ENCODE measurements around the gene LRIG1. TPM values are rescaled to one million over a fixed set of nuclear protein-coding genes. Genes with fewer than 3 reads are reported as not detected.

The LRIG1 gene
- total and polyA plus RNA-seq, 2 donors from 2014 or later: 8.2 to 20.6 TPM

DNA sequence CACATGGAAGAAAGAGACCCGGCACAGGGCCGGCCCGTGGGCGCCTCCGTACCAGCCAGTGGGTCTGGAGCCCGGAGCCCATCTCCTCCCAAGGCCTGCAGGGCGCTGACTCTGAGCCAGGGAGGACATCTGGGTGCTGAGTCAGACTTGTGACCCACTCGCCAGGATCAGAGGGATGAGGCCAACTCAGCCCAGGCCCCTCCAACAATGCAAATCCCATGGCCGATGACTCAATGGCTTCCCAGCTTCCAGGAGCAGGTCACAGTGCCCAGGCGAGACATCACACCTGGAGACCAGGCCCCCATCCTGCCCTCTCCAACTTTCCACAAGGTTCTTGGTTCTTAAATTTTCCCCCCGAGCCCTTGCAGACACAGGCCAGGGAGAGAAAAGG is 95.1 kb downstream of the LRIG1 start:
- Histone ChIP-seq H3K4me3 (ENCODE audit: low read length in 3 of 3) (no peak overlapping the region), H3K27ac (ENCODE audit: low read depth in 2 of 2, low read length in 2 of 2) (no peak overlapping the region), H3K9me3 (ENCODE audit: control insufficient read depth in 2 of 3, insufficient read depth in 1 of 3, low read length in 3 of 3) (no peaks in the 10 kb centered on the region), H3K27me3 (ENCODE audit: control insufficient read depth, insufficient read depth, low read length) (no peaks in the 10 kb centered on the region), H3K36me3 (ENCODE audit: control insufficient read depth in 2 of 3, insufficient read depth in 3 of 3, low read length in 3 of 3) (peaks cover 0 to 8% (median 2%) of the 10 kb centered on the region in 3 donors), H3K4me1 (ENCODE audit: control insufficient read depth in 2 of 3, insufficient read depth in 2 of 3, low read depth in 1 of 3, low read length in 3 of 3) (no peaks in the 10 kb centered on the region), H3K9ac (ENCODE audit: low read length in 3 of 3) (no peak overlapping the region)
- DNase-seq (no peak), FAIRE-seq (no peak)
- intact Hi-C loops (cut with DNase I): loop anchor here (10.0 kb wide), 1 partner anchor 409 kb away; no protein-coding TSS in a partner anchor
- TF ChIP-seq, protein P1, sequence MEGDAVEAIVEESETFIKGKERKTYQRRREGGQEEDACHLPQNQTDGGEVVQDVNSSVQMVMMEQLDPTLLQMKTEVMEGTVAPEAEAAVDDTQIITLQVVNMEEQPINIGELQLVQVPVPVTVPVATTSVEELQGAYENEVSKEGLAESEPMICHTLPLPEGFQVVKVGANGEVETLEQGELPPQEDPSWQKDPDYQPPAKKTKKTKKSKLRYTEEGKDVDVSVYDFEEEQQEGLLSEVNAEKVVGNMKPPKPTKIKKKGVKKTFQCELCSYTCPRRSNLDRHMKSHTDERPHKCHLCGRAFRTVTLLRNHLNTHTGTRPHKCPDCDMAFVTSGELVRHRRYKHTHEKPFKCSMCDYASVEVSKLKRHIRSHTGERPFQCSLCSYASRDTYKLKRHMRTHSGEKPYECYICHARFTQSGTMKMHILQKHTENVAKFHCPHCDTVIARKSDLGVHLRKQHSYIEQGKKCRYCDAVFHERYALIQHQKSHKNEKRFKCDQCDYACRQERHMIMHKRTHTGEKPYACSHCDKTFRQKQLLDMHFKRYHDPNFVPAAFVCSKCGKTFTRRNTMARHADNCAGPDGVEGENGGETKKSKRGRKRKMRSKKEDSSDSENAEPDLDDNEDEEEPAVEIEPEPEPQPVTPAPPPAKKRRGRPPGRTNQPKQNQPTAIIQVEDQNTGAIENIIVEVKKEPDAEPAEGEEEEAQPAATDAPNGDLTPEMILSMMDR (IDR thresholded peaks at IDR 0.05; ENCODE audit: borderline replicate concordance, extremely low read depth, insufficient read depth): no peak

DNA sequence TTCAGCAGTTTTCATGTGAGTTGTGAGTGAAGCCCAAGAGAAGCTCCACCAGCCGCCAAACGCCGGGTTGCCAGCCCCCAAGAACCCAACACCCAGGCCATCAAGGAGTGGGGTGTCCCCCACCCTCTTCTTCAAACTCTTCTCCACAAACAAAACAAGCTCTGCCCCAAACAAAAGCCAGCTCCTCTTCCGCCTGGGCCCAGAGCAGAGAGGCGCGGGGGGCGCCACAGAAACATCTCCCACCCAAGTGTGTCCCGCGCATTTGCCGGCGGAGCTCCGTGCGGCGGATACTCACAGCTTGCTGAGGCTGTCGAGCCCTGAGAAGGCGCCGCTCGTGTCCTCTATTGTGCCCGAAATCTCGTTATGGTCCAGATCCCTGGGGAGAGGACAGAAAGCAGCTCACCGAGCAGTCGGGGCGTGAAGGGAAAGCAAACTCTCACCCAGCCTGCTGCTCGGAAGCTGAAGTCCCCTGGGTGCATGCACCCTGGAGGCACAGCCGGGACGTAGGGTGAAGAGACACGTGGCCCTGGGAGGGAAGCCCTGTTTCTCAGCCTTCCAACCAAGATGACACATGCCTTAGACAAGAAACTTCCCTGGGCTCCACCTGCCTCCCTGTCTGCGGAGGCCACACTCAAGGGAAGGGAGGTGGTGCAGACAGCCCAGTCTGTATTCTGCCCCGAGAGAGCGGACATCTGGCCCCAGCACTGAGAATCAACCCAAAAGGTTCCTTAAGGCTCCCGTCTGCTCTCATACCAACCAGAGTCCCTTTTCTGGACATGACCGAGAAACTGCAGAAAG is 95.7 kb downstream of the LRIG1 start:
- no peaks in the 10 kb centered on the region for H3K4me1 ChIP-seq (ENCODE audit: control insufficient read depth in 2 of 3, insufficient read depth in 2 of 3, low read depth in 1 of 3, low read length in 3 of 3)
- H3K36me3 ChIP-seq (ENCODE audit: control insufficient read depth in 2 of 3, insufficient read depth in 3 of 3, low read length in 3 of 3): peaks cover 0 to 8% (median 2%) of the 10 kb centered on the region in 3 donors
- DNase-seq (no peak), FAIRE-seq (no peak)
- TF ChIP-seq, protein P1 (IDR thresholded peaks at IDR 0.05; ENCODE audit: borderline replicate concordance, extremely low read depth, insufficient read depth): no peak
- no peaks in the 10 kb centered on the region for H3K27me3 ChIP-seq (ENCODE audit: control insufficient read depth, insufficient read depth, low read length)
- no peak overlapping the region for H3K4me3 ChIP-seq (ENCODE audit: low read length in 3 of 3)
- intact Hi-C loops (cut with DNase I): loop anchor here (10.0 kb wide), 1 partner anchor 410 kb away; no protein-coding TSS in a partner anchor
- no peaks in the 10 kb centered on the region for H3K9me3 ChIP-seq (ENCODE audit: control insufficient read depth in 2 of 3, insufficient read depth in 1 of 3, low read length in 3 of 3)
- H3K9ac ChIP-seq (ENCODE audit: low read length in 3 of 3): no peak overlapping the region
- H3K27ac ChIP-seq (ENCODE audit: low read depth in 2 of 2, low read length in 2 of 2): no peak overlapping the region

DNA sequence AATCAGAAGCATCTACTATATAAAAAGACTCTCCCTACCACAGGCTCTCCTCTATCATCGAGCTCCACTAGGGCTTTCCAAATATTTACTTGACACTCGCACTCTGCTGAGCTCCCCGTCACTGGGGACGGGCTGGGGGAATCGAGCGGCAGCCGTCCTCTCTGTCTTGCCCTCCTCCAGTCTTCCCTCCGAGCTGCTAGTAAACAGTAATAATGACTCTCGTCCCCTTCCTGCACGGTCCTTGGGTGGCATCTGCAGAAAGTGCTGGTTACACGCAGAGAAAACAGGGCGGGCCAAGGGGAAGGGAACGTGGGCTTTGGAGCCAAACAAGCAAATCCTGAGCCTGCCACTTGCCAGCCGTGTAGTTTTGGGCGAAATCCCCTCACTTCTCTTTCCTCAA is 96.6 kb downstream of the LRIG1 start:
- no peak overlapping the region for H3K27ac ChIP-seq (ENCODE audit: low read depth in 2 of 2, low read length in 2 of 2)
- H3K9ac ChIP-seq (ENCODE audit: low read length in 3 of 3): no peak overlapping the region
- intact Hi-C loops (cut with DNase I): loop anchor here (10.0 kb wide), 1 partner anchor 411 kb away; no protein-coding TSS in a partner anchor
- H3K9me3 ChIP-seq (ENCODE audit: control insufficient read depth in 2 of 3, insufficient read depth in 1 of 3, low read length in 3 of 3): no peaks in the 10 kb centered on the region
- DNase-seq (no peak), FAIRE-seq (no peak)
- H3K36me3 ChIP-seq (ENCODE audit: control insufficient read depth in 2 of 3, insufficient read depth in 3 of 3, low read length in 3 of 3): peaks cover 0 to 8% (median 2%) of the 10 kb centered on the region in 3 donors
- no peaks in the 10 kb centered on the region for H3K4me1 ChIP-seq (ENCODE audit: control insufficient read depth in 2 of 3, insufficient read depth in 2 of 3, low read depth in 1 of 3, low read length in 3 of 3)
- no peaks in the 10 kb centered on the region for H3K27me3 ChIP-seq (ENCODE audit: control insufficient read depth, insufficient read depth, low read length)
- no peak overlapping the region for H3K4me3 ChIP-seq (ENCODE audit: low read length in 3 of 3)
- TF ChIP-seq, protein P1 (IDR thresholded peaks at IDR 0.05; ENCODE audit: borderline replicate concordance, extremely low read depth, insufficient read depth): no peak
